Body of pancreas (tissue), 4 donors: ENCODE data around the gene RNF6.

Source experiments
- POLR2A ChIP-seq, 3 donors: fragments of 450-650 bp; IDR thresholded peaks; one replicate each; pipeline ENCODE4 v1.6.1; 2016; ENCODE audit warnings: antibody characterized with exemption in 3 of 3, mild to moderate bottlenecking in 2 of 3
- TF ChIP-seq, protein P1 (sequence below), 7 experiments: fragments of 450-650 bp in 4 of 7; fragments of 200-600 bp in 3 of 7; sonication (generic) in 3 of 7; IDR thresholded peaks; one replicate each; pipeline ENCODE4 v1.5.1; 2016 to 2019; ENCODE audit warnings: antibody characterized with exemption in 7 of 7

DNA sequence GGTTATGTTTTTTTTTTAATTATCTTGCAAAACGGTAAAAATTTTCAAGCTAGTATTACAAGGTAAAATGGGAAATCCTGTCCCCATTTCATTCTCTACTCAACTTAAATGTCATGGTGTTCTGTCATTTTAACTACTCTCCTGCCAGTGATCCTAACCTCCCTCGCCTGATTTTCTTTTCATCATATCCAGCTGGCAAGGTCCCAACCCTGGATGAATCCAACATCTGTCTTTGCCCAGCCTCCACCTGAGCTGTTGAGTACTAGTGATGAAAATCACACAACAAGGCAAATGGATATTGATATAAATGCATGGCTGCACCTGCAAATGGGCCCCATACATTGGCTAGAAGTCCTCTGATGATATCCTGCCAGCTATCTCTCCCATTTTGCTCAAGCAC lies 24.9 kb upstream of the RNF6 start:
- TF ChIP-seq, protein P1, sequence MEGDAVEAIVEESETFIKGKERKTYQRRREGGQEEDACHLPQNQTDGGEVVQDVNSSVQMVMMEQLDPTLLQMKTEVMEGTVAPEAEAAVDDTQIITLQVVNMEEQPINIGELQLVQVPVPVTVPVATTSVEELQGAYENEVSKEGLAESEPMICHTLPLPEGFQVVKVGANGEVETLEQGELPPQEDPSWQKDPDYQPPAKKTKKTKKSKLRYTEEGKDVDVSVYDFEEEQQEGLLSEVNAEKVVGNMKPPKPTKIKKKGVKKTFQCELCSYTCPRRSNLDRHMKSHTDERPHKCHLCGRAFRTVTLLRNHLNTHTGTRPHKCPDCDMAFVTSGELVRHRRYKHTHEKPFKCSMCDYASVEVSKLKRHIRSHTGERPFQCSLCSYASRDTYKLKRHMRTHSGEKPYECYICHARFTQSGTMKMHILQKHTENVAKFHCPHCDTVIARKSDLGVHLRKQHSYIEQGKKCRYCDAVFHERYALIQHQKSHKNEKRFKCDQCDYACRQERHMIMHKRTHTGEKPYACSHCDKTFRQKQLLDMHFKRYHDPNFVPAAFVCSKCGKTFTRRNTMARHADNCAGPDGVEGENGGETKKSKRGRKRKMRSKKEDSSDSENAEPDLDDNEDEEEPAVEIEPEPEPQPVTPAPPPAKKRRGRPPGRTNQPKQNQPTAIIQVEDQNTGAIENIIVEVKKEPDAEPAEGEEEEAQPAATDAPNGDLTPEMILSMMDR (IDR thresholded peaks at IDR 0.05), result no peak
- no peak for TF ChIP-seq POLR2A (IDR thresholded peaks at IDR 0.05)
